IPS-18c (cell line): ENCODE data around the gene RERE.
"Not testable (repeated sequence)": the region's sequence is repeated elsewhere in the genome, so short reads cannot be mapped to it uniquely, and the experiment has no call there.

Experiments
- H3K4me3 ChIP-seq: 2 replicates; pipeline ENCODE4 v1.7.0; 2013; ENCODE audit warnings: low read depth, mild to moderate bottlenecking, low read length, moderate library complexity; ENCODE audit not compliant: insufficient read depth
- H3K9me3 ChIP-seq: one replicate; pipeline ENCODE4 v1.6.1; 2013; ENCODE audit warnings: mild to moderate bottlenecking, low read length, moderate library complexity; ENCODE audit not compliant: control insufficient read depth, insufficient read depth

The RERE gene

GRCh38 chr1:8629241-8630091 is 188.0 kb downstream of the RERE start:
- H3K4me3 ChIP-seq: no peak overlapping the region
- no peaks in the 10 kb centered on the region for H3K9me3 ChIP-seq

GRCh38 chr1:8628606-8629005 is 188.8 kb downstream of the RERE start:
- no peaks in the 10 kb centered on the region for H3K9me3 ChIP-seq
- H3K4me3 ChIP-seq: no peak overlapping the region

- H3K9me3 ChIP-seq: no peaks in the 10 kb centered on the region
- H3K4me3 ChIP-seq: no peak overlapping the region
These were observed 189.7 kb downstream of the RERE start for GRCh38 chr1:8627728-8628127.

- Histone ChIP-seq H3K4me3 (no peak overlapping the region), H3K9me3 (no peaks in the 10 kb centered on the region)
These were observed 191.2 kb downstream of the RERE start for GRCh38 chr1:8625981-8626898.

- Histone ChIP-seq H3K9me3 (no peaks in the 10 kb centered on the region), H3K4me3 (no peak overlapping the region)
These were observed 191.9 kb downstream of the RERE start for GRCh38 chr1:8625491-8625890.

- H3K9me3 ChIP-seq, H3K4me3 ChIP-seq: not testable (repeated sequence)
These were observed 193.7 kb downstream of the RERE start for GRCh38 chr1:8623651-8624192.

GRCh38 chr1:8621785-8622348 is 195.6 kb downstream of the RERE start:
- not testable (repeated sequence) for H3K4me3 ChIP-seq, H3K9me3 ChIP-seq

GRCh38 chr1:8621034-8621582 is 196.3 kb downstream of the RERE start:
- not testable (repeated sequence) for H3K4me3 ChIP-seq, H3K9me3 ChIP-seq

GRCh38 chr1:8619917-8620502 is 197.4 kb downstream of the RERE start:
- not testable (repeated sequence) for H3K4me3 ChIP-seq, H3K9me3 ChIP-seq

- not testable (repeated sequence) for H3K4me3 ChIP-seq
These were observed 198.0 kb downstream of the RERE start for GRCh38 chr1:8619419-8619818.

GRCh38 chr1:8616791-8617190 is 200.6 kb downstream of the RERE start:
- not testable (repeated sequence) for H3K9me3 ChIP-seq

More at GRCh38 chr1:8619419-8619818, 198.0 kb downstream of the RERE start:
- H3K9me3 ChIP-seq: not testable (repeated sequence)

GRCh38 chr1:8611634-8612515 is 205.6 kb downstream of the RERE start:
- not testable (repeated sequence) for H3K4me3 ChIP-seq, H3K9me3 ChIP-seq

More at GRCh38 chr1:8616791-8617190, 200.6 kb downstream of the RERE start:
- H3K4me3 ChIP-seq: not testable (repeated sequence)

GRCh38 chr1:8607906-8608305 is 209.5 kb downstream of the RERE start:
- Histone ChIP-seq H3K9me3 (no peaks in the 10 kb centered on the region), H3K4me3 (no peak overlapping the region)

GRCh38 chr1:8604041-8604945 is 213.1 kb downstream of the RERE start:
- H3K9me3 ChIP-seq: no peaks in the 10 kb centered on the region
- H3K4me3 ChIP-seq: no peak overlapping the region

GRCh38 chr1:8603220-8603616 is 214.2 kb downstream of the RERE start:
- Histone ChIP-seq H3K4me3 (no peak overlapping the region), H3K9me3 (no peaks in the 10 kb centered on the region)
